Stimulated activated effector memory CD8-positive, alpha-beta T cell treated with anti-CD3 and anti-CD28 coated beads, Interleukin-12 subunit alpha, Interleukin-12 subunit beta, amount 100 ng/mL, for 72 hours (primary cell): ENCODE measurements around the gene L1TD1.
"Not testable (repeated sequence)": the region's sequence is repeated elsewhere in the genome, so short reads cannot be mapped to it uniquely, and the experiment has no call there.

Experiments used
- ATAC-seq: fragments of 150-1000 bp; cut with Tn5 transposase; 2 replicates; pipeline ENCODE4 v1.10.0; 2021
- DNase-seq, 2 donors: peaks; one replicate each; pipeline ENCODE4 v3.0.0; 2021 to 2022; ENCODE audit warnings: low spot score in 2 of 2
- H3K27ac Mint-ChIP-seq: one replicate; pipeline ENCODE4 v1.8.0; 2022; ENCODE audit warnings: mild to moderate bottlenecking, mixed read lengths
- H3K36me3 Mint-ChIP-seq: one replicate; pipeline ENCODE4 v1.8.0; 2022; ENCODE audit warnings: mild to moderate bottlenecking, mixed read lengths
- H3K4me1 Mint-ChIP-seq: one replicate; pipeline ENCODE4 v1.8.0; 2022; ENCODE audit warnings: mixed read lengths
- H3K4me3 Mint-ChIP-seq: one replicate; pipeline ENCODE4 v1.8.0; 2022; ENCODE audit warnings: mild to moderate bottlenecking, mixed read lengths
- H3K9me3 Mint-ChIP-seq: one replicate; pipeline ENCODE4 v1.8.0; 2022; ENCODE audit warnings: mixed read lengths

L1TD1 gene

GRCh38 chr1:62220456-62220855 is 25.8 kb downstream of the L1TD1 start:
- H3K4me1 Mint-ChIP-seq, H3K27ac Mint-ChIP-seq, ATAC-seq, DNase-seq, H3K9me3 Mint-ChIP-seq, H3K4me3 Mint-ChIP-seq, H3K36me3 Mint-ChIP-seq: not testable (repeated sequence)

- Mint-ChIP-seq H3K9me3 (no peaks in the 10 kb centered on the region), H3K4me3 (no peak overlapping the region), H3K4me1 (no peaks in the 10 kb centered on the region), H3K27ac (no peak overlapping the region), H3K36me3 (no peaks in the 10 kb centered on the region)
- ATAC-seq (no peak), DNase-seq (no peak)
Observed at GRCh38 chr1:62221171-62221570, 26.5 kb downstream of the L1TD1 start.

GRCh38 chr1:62222321-62222720 is 27.7 kb downstream of the L1TD1 start:
- H3K9me3 Mint-ChIP-seq = no peaks in the 10 kb centered on the region
- H3K4me3 Mint-ChIP-seq = no peak overlapping the region
- no peak for ATAC-seq
- H3K36me3 Mint-ChIP-seq = no peaks in the 10 kb centered on the region
- H3K4me1 Mint-ChIP-seq = no peaks in the 10 kb centered on the region
- no peak for DNase-seq
- no peak overlapping the region for H3K27ac Mint-ChIP-seq

GRCh38 chr1:62224182-62224581 is 29.5 kb downstream of the L1TD1 start:
- H3K27ac Mint-ChIP-seq = no peak overlapping the region
- no peaks in the 10 kb centered on the region for H3K4me1 Mint-ChIP-seq
- no peaks in the 10 kb centered on the region for H3K36me3 Mint-ChIP-seq
- H3K4me3 Mint-ChIP-seq = no peak overlapping the region
- no peaks in the 10 kb centered on the region for H3K9me3 Mint-ChIP-seq
- ATAC-seq (no peak), DNase-seq (no peak)

- H3K27ac Mint-ChIP-seq = no peak overlapping the region
- no peaks in the 10 kb centered on the region for H3K9me3 Mint-ChIP-seq
- ATAC-seq = no peak
- no peaks in the 10 kb centered on the region for H3K4me1 Mint-ChIP-seq
- H3K36me3 Mint-ChIP-seq = no peaks in the 10 kb centered on the region
- DNase-seq = no peak
- H3K4me3 Mint-ChIP-seq = no peak overlapping the region
Observed at GRCh38 chr1:62227496-62227895, 32.8 kb downstream of the L1TD1 start.

- Mint-ChIP-seq H3K27ac (no peak overlapping the region), H3K4me1 (no peaks in the 10 kb centered on the region), H3K4me3 (no peak overlapping the region), H3K9me3 (no peaks in the 10 kb centered on the region), H3K36me3 (no peaks in the 10 kb centered on the region)
- ATAC-seq = no peak
- no peak for DNase-seq
Observed at GRCh38 chr1:62228136-62228882, 33.7 kb downstream of the L1TD1 start.

GRCh38 chr1:62228883-62229187 is 34.2 kb downstream of the L1TD1 start:
- no peak overlapping the region for H3K4me3 Mint-ChIP-seq
- no peaks in the 10 kb centered on the region for H3K9me3 Mint-ChIP-seq
- H3K4me1 Mint-ChIP-seq = no peaks in the 10 kb centered on the region
- no peak for ATAC-seq
- no peak for DNase-seq
- no peaks in the 10 kb centered on the region for H3K36me3 Mint-ChIP-seq
- H3K27ac Mint-ChIP-seq = no peak overlapping the region

GRCh38 chr1:62229468-62229867 is 34.8 kb downstream of the L1TD1 start:
- no peaks in the 10 kb centered on the region for H3K4me1 Mint-ChIP-seq
- H3K4me3 Mint-ChIP-seq = no peak overlapping the region
- ATAC-seq = no peak
- H3K36me3 Mint-ChIP-seq = no peaks in the 10 kb centered on the region
- no peak overlapping the region for H3K27ac Mint-ChIP-seq
- no peaks in the 10 kb centered on the region for H3K9me3 Mint-ChIP-seq
- no peak for DNase-seq

- DNase-seq (no peak), ATAC-seq (no peak)
- no peak overlapping the region for H3K27ac Mint-ChIP-seq
- H3K4me1 Mint-ChIP-seq = no peaks in the 10 kb centered on the region
- no peaks in the 10 kb centered on the region for H3K36me3 Mint-ChIP-seq
- H3K4me3 Mint-ChIP-seq = no peak overlapping the region
- H3K9me3 Mint-ChIP-seq = no peaks in the 10 kb centered on the region
Observed at GRCh38 chr1:62229932-62230331, 35.3 kb downstream of the L1TD1 start.

GRCh38 chr1:62230718-62231117 is 36.1 kb downstream of the L1TD1 start:
- no peak overlapping the region for H3K27ac Mint-ChIP-seq
- no peaks in the 10 kb centered on the region for H3K36me3 Mint-ChIP-seq
- no peak overlapping the region for H3K4me3 Mint-ChIP-seq
- no peaks in the 10 kb centered on the region for H3K9me3 Mint-ChIP-seq
- no peaks in the 10 kb centered on the region for H3K4me1 Mint-ChIP-seq
- DNase-seq (no peak), ATAC-seq (no peak)

- no peaks in the 10 kb centered on the region for H3K9me3 Mint-ChIP-seq
- no peaks in the 10 kb centered on the region for H3K4me1 Mint-ChIP-seq
- H3K36me3 Mint-ChIP-seq = no peaks in the 10 kb centered on the region
- H3K27ac Mint-ChIP-seq = no peak overlapping the region
- no peak overlapping the region for H3K4me3 Mint-ChIP-seq
- DNase-seq = no peak
- ATAC-seq = no peak
Observed at GRCh38 chr1:62232871-62233278, 38.2 kb downstream of the L1TD1 start.

- Mint-ChIP-seq H3K4me1 (no peaks in the 10 kb centered on the region), H3K9me3 (no peaks in the 10 kb centered on the region), H3K36me3 (no peaks in the 10 kb centered on the region), H3K4me3 (no peak overlapping the region), H3K27ac (no peak overlapping the region)
- no peak for ATAC-seq
- no peak for DNase-seq
Observed at GRCh38 chr1:62233926-62234450, 39.3 kb downstream of the L1TD1 start.

- no peak overlapping the region for H3K4me3 Mint-ChIP-seq
- no peaks in the 10 kb centered on the region for H3K9me3 Mint-ChIP-seq
- H3K4me1 Mint-ChIP-seq = no peaks in the 10 kb centered on the region
- H3K36me3 Mint-ChIP-seq = no peaks in the 10 kb centered on the region
- no peak for DNase-seq
- no peak overlapping the region for H3K27ac Mint-ChIP-seq
- ATAC-seq = no peak
Observed at GRCh38 chr1:62234688-62235087, 40.0 kb downstream of the L1TD1 start.

- no peaks in the 10 kb centered on the region for H3K4me1 Mint-ChIP-seq
- H3K4me3 Mint-ChIP-seq = no peak overlapping the region
- DNase-seq (no peak), ATAC-seq (no peak)
- H3K27ac Mint-ChIP-seq = no peak overlapping the region
- H3K36me3 Mint-ChIP-seq = no peaks in the 10 kb centered on the region
- no peaks in the 10 kb centered on the region for H3K9me3 Mint-ChIP-seq
Observed at GRCh38 chr1:62235576-62235975, 40.9 kb downstream of the L1TD1 start.

GRCh38 chr1:62237361-62237760 is 42.7 kb downstream of the L1TD1 start:
- Mint-ChIP-seq H3K4me1 (no peaks in the 10 kb centered on the region), H3K4me3 (no peak overlapping the region), H3K9me3 (no peaks in the 10 kb centered on the region), H3K27ac (no peak overlapping the region), H3K36me3 (no peaks in the 10 kb centered on the region)
- DNase-seq (no peak), ATAC-seq (no peak)

- ATAC-seq (no peak), DNase-seq (no peak)
- Mint-ChIP-seq H3K27ac (no peak overlapping the region), H3K36me3 (no peaks in the 10 kb centered on the region), H3K9me3 (no peaks in the 10 kb centered on the region), H3K4me1 (no peaks in the 10 kb centered on the region), H3K4me3 (no peak overlapping the region)
Observed at GRCh38 chr1:62237950-62238374, 43.3 kb downstream of the L1TD1 start.

- DNase-seq (no peak), ATAC-seq (no peak)
- H3K36me3 Mint-ChIP-seq = no peaks in the 10 kb centered on the region
- no peaks in the 10 kb centered on the region for H3K9me3 Mint-ChIP-seq
- H3K27ac Mint-ChIP-seq = no peak overlapping the region
- H3K4me3 Mint-ChIP-seq = no peak overlapping the region
- H3K4me1 Mint-ChIP-seq = no peaks in the 10 kb centered on the region
Observed at GRCh38 chr1:62238507-62238906, 43.9 kb downstream of the L1TD1 start.
